K562 (cell line): ENCODE results near the gene COPE. TPM values are rescaled to one million over a fixed set of nuclear protein-coding genes. Genes with fewer than 3 reads are reported as not detected.
"Not testable (repeated sequence)": the region's sequence is repeated elsewhere in the genome, so short reads cannot be mapped to it uniquely, and the experiment has no call there.

ENCODE experiments used
- ATAC-seq: fragments of 200-7000 bp; cut with Tn5 transposase; 3 replicates; pipeline ENCODE4 v1.9.1; 2020; ENCODE audit warnings: moderate library complexity
- BruUV-seq: library from RNA; stranded (reverse); fragments of 400-500 nt; replicated peaks from 2 replicates; lab custom pipeline; 2021; lab: Mats Ljungman, UMichigan
- CTCF ChIA-PET: fragments of 300-600 bp; formaldehyde crosslinking; extraction: SDS; loops from one replicate; lab custom pipeline; 2021; ENCODE audit warnings: low intra/inter-chr PET ratio; lab: Yijun Ruan, JAX
- POLR2A ChIA-PET: fragments of 300-600, 350-650 bp; sonication (Branson Sonifier 250); formaldehyde crosslinking; extraction: SDS; loops from one replicate; lab custom pipeline; 2021; ENCODE audit warnings: antibody characterized with exemption, inconsistent platforms; lab: Yijun Ruan, JAX
- DNase-seq, 4 experiments: peaks; one replicate each; pipeline versions ENCODE4 v3.0.0 to v3.0.0-alpha.2; 2011 to 2018; ENCODE audit warnings: low spot score in 3 of 4, mixed read lengths in 3 of 4; ENCODE audit errors: extremely low read depth in 1 of 4
- FAIRE-seq: peaks from 2 replicates; lab custom pipeline; 2011; peaks lifted over from hg19 to GRCh38; lab: Jason Lieb, UNC
- H2AFZ ChIP-seq: 2 replicates; pipeline ENCODE4 v1.6.0; 2011; ENCODE audit warnings: low read depth, low read length, control low read depth, inconsistent platforms
- H3K27ac ChIP-seq: fragments of 200-600 bp; 3 replicates; pipeline ENCODE4 v1.8.0; 2011; ENCODE audit warnings: low read depth, mild to moderate bottlenecking, control low read depth, inconsistent platforms, low read length, moderate library complexity, mixed read lengths; ENCODE audit errors: extremely low read depth
- H3K27me3 ChIP-seq, 2 experiments: fragments of 300-600 bp in 1 of 2; 2 replicates in 1 of 2; 3 replicates in 1 of 2; pipeline versions ENCODE4 v1.6.0 to v1.8.0; 2011; ENCODE audit warnings: inconsistent platforms in 2 of 2, low read length in 2 of 2, mild to moderate bottlenecking in 1 of 2, mixed read lengths in 1 of 2, moderate library complexity in 1 of 2; ENCODE audit not compliant: control insufficient read depth in 2 of 2, insufficient read depth in 2 of 2
- H3K36me3 ChIP-seq: fragments of 300-600 bp; 3 replicates; pipeline ENCODE4 v1.8.0; 2011; ENCODE audit warnings: mild to moderate bottlenecking, low read length, inconsistent platforms; ENCODE audit not compliant: control insufficient read depth, insufficient read depth
- H3K4me1 ChIP-seq, 2 experiments: fragments of 200-600 bp in 1 of 2; replicated peaks in 1 of 2; 2 replicates in 1 of 2; 3 replicates in 1 of 2; pipeline versions ENCODE4 v1.5.1 to v1.8.0; 2011; ENCODE audit warnings: inconsistent platforms in 2 of 2, low read length in 2 of 2, mild to moderate bottlenecking in 1 of 2, mixed read lengths in 1 of 2, moderate library complexity in 1 of 2; ENCODE audit not compliant: control insufficient read depth in 2 of 2, insufficient read depth in 2 of 2
- H3K4me2 ChIP-seq: 2 replicates; pipeline ENCODE4 v1.6.1; 2011; ENCODE audit warnings: low read length, control low read depth, inconsistent platforms, mixed read lengths; ENCODE audit not compliant: insufficient read depth
- H3K4me3 ChIP-seq: fragments of 200-600 bp; sonication (generic), shearing (Covaris generic); 2 replicates; pipeline ENCODE4 v1.5.1; 2016; ENCODE audit warnings: control low read depth, inconsistent platforms
- H3K79me2 ChIP-seq: fragments of 200-600 bp; 3 replicates; pipeline ENCODE4 v1.8.0; 2011; ENCODE audit warnings: low read length, inconsistent platforms; ENCODE audit not compliant: control insufficient read depth, insufficient read depth
- H3K9ac ChIP-seq, 2 experiments: 2 replicates each; pipeline versions ENCODE4 v1.6.0 to v1.6.1; 2011; ENCODE audit warnings: low read depth in 2 of 2, low read length in 2 of 2, control low read depth in 1 of 2, inconsistent platforms in 1 of 2, mild to moderate bottlenecking in 1 of 2, mixed read lengths in 1 of 2; ENCODE audit not compliant: insufficient read depth in 1 of 2
- H3K9me1 ChIP-seq: one replicate; pipeline ENCODE4 v1.6.0; 2011; ENCODE audit warnings: inconsistent platforms, mild to moderate bottlenecking, low read length, moderate library complexity; ENCODE audit not compliant: control insufficient read depth, insufficient read depth
- H3K9me3 ChIP-seq: replicated peaks from 2 replicates; pipeline ENCODE4 v1.5.1; 2011; ENCODE audit warnings: low read depth, low read length, inconsistent platforms; ENCODE audit not compliant: control insufficient read depth, insufficient read depth
- H4K20me1 ChIP-seq: replicated peaks from 2 replicates; pipeline ENCODE4 v1.6.1; 2011; ENCODE audit warnings: low read length, inconsistent platforms, mixed read lengths; ENCODE audit not compliant: control insufficient read depth, insufficient read depth
- ATF3 ChIP-seq, 2 experiments: fragments of 450-650 bp in 1 of 2; sonication (generic) in 1 of 2; formaldehyde crosslinking in 1 of 2; IDR thresholded peaks in 1 of 2; conservative IDR thresholded peaks in 1 of 2; 2 replicates each; pipeline versions ENCODE4 v1.6.1 to v1.8.1; 2016 to 2023; ENCODE audit warnings: mild to moderate bottlenecking in 2 of 2, moderate library complexity in 2 of 2, inconsistent platforms in 1 of 2, missing genetic modification reagents in 1 of 2
- NFIC ChIP-seq: fragments of 450-650 bp; IDR thresholded peaks from 2 replicates; pipeline ENCODE4 v1.6.1; 2017; ENCODE audit warnings: mild to moderate bottlenecking, inconsistent platforms
- WGBS: fragments of 100-300 bp; shearing (Covaris generic); methylation state at CpG from one replicate; pipeline ENCODE4 v1.1.6; 2016; ENCODE audit warnings: low coverage, mixed read lengths; ENCODE audit not compliant: insufficient coverage; ENCODE audit errors: missing lambda C conversion rate; 5-methylcytosine and 5-hydroxymethylcytosine counted together
- in situ Hi-C: fragments of 300-500 bp; cut with MboI; formaldehyde crosslinking; loops from 4 replicates; pipeline ENCODE4 v1.15.0; 2018; ENCODE audit warnings: inconsistent platforms, mixed read lengths
- intact Hi-C: fragments of 100-400 bp; cut with micrococcal nuclease; formaldehyde crosslinking; loops from 2 replicates; pipeline ENCODE4 v1.14.2; 2022
- polyA plus RNA-seq, 8 experiments: library from polyadenylated mRNA; depleted of rRNA in 4 of 8; stranded (reverse) in 5 of 8; unstranded in 3 of 8; fragments of >200 nt; fragmentation: Nextera tagmentation in 2 of 8; fragmentation: Illumina TruSeq in 1 of 8; extraction: Ambion mirVana in 2 of 8; extraction: Trizol in 1 of 8; gene quantifications; 2 replicates each; pipeline versions ENCODE4 v1.2.1 to v1.2.3, GENCODE V29; 2011 to 2014; ENCODE audit warnings: inconsistent platforms in 1 of 8, missing spikeins in 1 of 8
- total RNA-seq, 7 experiments: library from RNA; depleted of rRNA in 6 of 7; stranded (reverse); fragments of >200 nt in 6 of 7; fragmentation: Illumina TruSeq in 2 of 7; extraction: Trizol in 2 of 7; gene quantifications; 2 replicates each; pipeline versions ENCODE4 v1.2.1 to v1.2.3, GENCODE V29; 2011 to 2021; ENCODE audit warnings: low replicate concordance in 1 of 7

COPE gene
- total and polyA plus RNA-seq, 9 of the 15 experiments (the other 6 are each of a cell fraction or from before 2014, with no cell fraction given) = 5.8 to 273 (median 147) TPM

DNA sequence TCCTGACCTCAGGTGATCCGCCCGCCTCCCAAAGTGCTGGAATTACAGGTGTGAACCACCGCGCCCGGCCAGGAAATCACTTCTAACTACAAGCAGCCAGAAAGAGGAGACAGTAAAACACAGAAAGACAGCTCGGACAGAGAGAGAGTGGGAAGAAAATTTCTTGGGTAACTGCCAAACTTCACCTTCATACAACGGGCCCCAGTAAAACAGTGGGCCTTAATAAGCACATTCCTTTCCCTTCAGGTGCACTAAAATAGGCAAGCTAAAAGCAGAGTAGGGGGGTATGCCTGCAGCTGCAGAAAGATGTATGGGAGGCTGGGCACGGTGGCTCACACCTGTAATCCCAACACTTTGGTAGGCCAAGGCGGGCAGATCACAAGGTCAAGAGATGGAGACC lies 1.6 kb downstream of the COPE start:
- H3K27ac ChIP-seq; DNase-seq; H3K9me1 ChIP-seq; H3K9me3 ChIP-seq; H4K20me1 ChIP-seq; in situ Hi-C loops; H3K27me3 ChIP-seq; H3K9ac ChIP-seq; H2AFZ ChIP-seq; FAIRE-seq; BruUV-seq; ATAC-seq; TF ChIP-seq ATF3 (IDR thresholded peaks at IDR 0.05): not testable (repeated sequence)
- intact Hi-C loops = loop anchor here (5.0 kb wide), 1 partner anchor 220 kb away; the partner anchor contains the start of gene TMEM161A
- POLR2A ChIA-PET = interaction anchor here (3.6 kb wide), 1 partner anchor 9 kb away, joined by 37 read pairs; no protein-coding TSS in a partner anchor
- Histone ChIP-seq H3K4me1 (peaks cover 8 to 33% of the 10 kb centered on the region in 2 experiments; a peak in 4 of 5 replicates), H3K36me3 (peaks cover 59% of the 10 kb centered on the region; the same call in 2 of the 3 replicates), H3K79me2 (peaks cover 72% of the 10 kb centered on the region), H3K4me3 (peak overlapping the region; percentile 95), H3K4me2 (peak overlapping the region; percentile 94)
- peak; percentile 68 for TF ChIP-seq NFIC
- 0 out of 2 replicates have a peak, but pooled peaks have one; percentile 57 for TF ChIP-seq ATF3 (CRISPR knock-in tag; conservative IDR thresholded peaks at IDR 0.05)
- CTCF ChIA-PET = interaction anchor here (0.8 kb wide), 1 partner anchor 69 kb away, joined by 3 read pairs; no protein-coding TSS in a partner anchor
- WGBS = 66% methylated on average over 9 of the region's 9 CpGs
